HUES48 (cell line): ENCODE results near the gene TRPV2.
"Not testable (repeated sequence)": the region's sequence is repeated elsewhere in the genome, so short reads cannot be mapped to it uniquely, and the experiment has no call there.

Source experiments
- H3K27ac ChIP-seq: one replicate; pipeline ENCODE4 v1.7.0; 2013; ENCODE audit warnings: low read depth, low read length, inconsistent platforms
- H3K27me3 ChIP-seq: 2 replicates; pipeline ENCODE4 v1.6.1; 2013; ENCODE audit warnings: mild to moderate bottlenecking, low read length; ENCODE audit not compliant: control insufficient read depth, insufficient read depth
- H3K36me3 ChIP-seq: 2 replicates; pipeline ENCODE4 v1.6.1; 2013; ENCODE audit warnings: low read length; ENCODE audit not compliant: control insufficient read depth, insufficient read depth
- H3K4me1 ChIP-seq: 2 replicates; pipeline ENCODE4 v1.6.1; 2013; ENCODE audit warnings: mild to moderate bottlenecking, low read length; ENCODE audit not compliant: control insufficient read depth, insufficient read depth
- H3K4me3 ChIP-seq: 2 replicates; pipeline ENCODE4 v1.5.1; 2013; ENCODE audit warnings: mild to moderate bottlenecking, low read depth, low read length
- H3K9ac ChIP-seq: 2 replicates; pipeline ENCODE4 v1.6.1; 2013; ENCODE audit warnings: mild to moderate bottlenecking, low read depth, low read length, moderate library complexity
- H3K9me3 ChIP-seq: 2 replicates; pipeline ENCODE4 v1.6.1; 2013; ENCODE audit warnings: low read length; ENCODE audit not compliant: control insufficient read depth, insufficient read depth

Gene TRPV2

DNA sequence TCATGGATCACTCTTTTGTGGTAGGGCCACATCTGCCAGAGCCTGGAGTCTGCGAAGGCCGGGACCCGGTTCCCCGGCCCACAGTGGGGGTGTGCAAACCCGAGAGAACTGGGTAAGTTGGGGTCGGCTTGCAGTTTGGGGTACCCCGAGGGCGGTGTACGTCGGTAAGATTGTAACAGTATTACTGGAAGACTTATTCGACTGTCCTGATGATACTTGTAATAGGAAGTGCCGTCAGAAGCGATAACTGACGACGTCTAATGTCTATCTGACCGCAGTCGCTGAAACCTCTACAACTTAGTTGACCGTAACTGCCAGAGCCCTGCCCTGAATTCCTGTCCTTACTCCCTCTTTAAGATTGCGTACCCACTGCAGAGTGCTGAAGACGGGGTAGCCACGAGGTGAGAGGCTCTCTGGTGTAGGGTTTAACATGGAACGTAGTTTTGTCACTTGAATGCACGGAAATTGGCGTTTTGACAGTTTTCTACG is 24.0 kb downstream of the TRPV2 start:
- Histone ChIP-seq H3K4me3 (peak overlapping the region; percentile 87), H3K27me3 (no peaks in the 10 kb centered on the region), H3K9me3 (no peaks in the 10 kb centered on the region), H3K36me3 (peaks cover 50% of the 10 kb centered on the region), H3K9ac (peak overlapping the region; percentile 96), H3K4me1 (peaks cover 22% of the 10 kb centered on the region), H3K27ac (peak overlapping the region; percentile 97)

DNA sequence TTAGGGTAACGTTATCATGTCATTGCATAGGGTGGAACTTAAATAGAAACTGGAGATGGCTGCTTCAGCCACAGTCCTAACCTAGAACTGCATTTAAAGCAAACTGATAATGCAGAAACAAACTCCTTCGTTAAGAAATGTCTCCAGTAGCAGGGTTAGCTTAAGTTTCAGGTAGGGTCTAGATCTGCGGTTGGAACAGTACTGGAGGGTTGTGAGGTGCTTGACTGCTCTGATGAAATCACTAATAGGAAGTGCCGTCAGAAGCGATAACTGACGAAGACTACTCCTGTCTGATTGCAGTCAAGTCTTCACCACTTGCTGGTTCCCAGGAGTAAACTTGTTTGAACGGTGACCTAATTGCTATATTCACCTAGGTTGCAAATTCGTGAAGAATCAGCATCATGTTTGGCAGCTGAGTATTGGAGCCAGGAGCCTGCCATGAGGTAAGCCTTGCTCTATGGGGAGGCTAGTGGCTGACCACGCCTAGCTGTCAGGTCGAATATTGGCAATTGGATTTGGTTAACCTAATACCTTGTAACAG is 24.5 kb downstream of the TRPV2 start:
- H3K9ac ChIP-seq, result peak overlapping the region; percentile 96
- H3K36me3 ChIP-seq, result peaks cover 52% of the 10 kb centered on the region
- no peaks in the 10 kb centered on the region for H3K9me3 ChIP-seq
- H3K27me3 ChIP-seq, result no peaks in the 10 kb centered on the region
- peaks cover 17% of the 10 kb centered on the region for H3K4me1 ChIP-seq
- peak overlapping the region; percentile 97 for H3K27ac ChIP-seq
- H3K4me3 ChIP-seq, result peak overlapping the region; percentile 87

DNA sequence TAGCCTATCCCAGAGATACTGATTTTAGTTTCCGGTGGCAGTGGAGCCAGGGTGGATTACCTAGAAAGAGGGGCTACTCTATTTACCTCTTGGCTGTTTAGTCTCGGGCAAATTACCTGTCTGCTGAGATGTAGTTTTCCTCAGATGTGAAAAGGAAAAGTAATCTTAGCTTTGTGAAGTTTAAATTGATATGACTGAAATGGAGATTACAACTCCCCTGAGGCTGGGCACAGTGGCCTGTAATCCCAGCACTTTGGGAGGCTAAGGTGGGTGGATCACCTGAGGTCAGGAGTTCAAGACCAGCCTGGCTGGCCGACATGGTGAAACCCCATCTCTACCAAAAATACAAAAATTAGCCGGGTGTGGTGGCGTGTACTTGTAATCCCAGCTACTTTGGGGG is 25.0 kb downstream of the TRPV2 start:
- H3K27me3 ChIP-seq, H3K9me3 ChIP-seq: not testable (repeated sequence)
- Histone ChIP-seq H3K9ac (peak overlapping the region; percentile 96), H3K27ac (peak overlapping the region; percentile 97), H3K4me3 (peak overlapping the region; percentile 87), H3K36me3 (peaks cover 52% of the 10 kb centered on the region), H3K4me1 (peaks cover 17% of the 10 kb centered on the region)

DNA sequence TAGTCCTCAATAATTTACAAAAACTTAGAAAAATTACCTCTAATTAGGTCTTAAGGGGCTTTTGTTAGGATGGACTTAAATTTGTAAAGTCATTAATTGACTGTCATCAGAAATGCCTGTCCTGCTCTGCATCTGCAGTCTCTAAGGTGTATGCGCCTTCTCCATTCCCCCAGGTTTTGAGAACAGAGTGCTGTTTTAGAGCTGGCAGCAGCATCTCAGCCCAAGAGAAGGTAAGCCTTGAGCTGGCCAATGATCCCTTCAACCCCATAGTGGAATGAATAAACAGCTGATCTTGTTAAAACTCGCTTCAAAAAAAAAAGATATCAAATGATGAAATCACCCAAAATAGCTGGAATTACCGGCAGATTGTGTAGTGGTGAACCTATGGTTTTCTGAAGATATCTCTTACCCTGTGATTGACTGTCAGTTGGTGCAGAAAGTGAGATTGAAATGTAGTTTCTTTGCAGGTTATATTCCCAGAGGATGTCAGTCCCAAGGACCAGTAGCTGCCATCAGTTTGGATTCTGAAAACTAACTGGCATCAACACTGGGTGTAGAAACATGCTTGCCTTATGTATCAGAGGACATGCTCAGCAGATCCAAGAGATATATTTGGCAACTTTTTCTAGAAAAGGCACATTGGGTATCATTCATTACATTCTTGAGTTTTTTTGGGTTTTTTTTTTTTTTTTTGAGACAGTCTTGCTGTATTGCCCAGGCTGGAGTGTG is 25.7 kb downstream of the TRPV2 start:
- peaks cover 55% of the 10 kb centered on the region for H3K36me3 ChIP-seq

DNA sequence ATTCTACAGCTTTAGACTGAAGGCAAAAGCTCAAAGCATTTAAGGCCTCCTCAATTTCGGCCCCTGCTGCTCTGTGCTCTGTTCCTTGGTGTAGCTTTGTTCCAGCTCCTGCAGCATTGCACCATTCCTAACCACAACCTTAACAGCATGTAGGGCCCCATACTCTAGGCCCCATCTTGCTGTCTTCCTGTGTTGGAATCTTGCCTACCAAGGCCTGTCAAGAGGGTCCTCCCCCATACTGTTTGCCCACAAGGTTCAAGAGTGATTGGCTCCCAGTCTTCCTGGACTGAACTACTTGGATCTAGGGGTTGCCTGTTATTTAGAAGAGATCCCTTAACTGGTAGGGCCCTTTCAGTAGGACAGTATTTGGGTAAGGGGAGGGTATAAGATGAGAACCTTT is 26.8 kb downstream of the TRPV2 start:
- Histone ChIP-seq H3K9me3 (no peaks in the 10 kb centered on the region), H3K36me3 (peaks cover 62% of the 10 kb centered on the region), H3K9ac (no peak overlapping the region), H3K4me3 (no peak overlapping the region), H3K27me3 (no peaks in the 10 kb centered on the region), H3K4me1 (peaks cover 17% of the 10 kb centered on the region), H3K27ac (peak overlapping the region; percentile 86)

More for the DNA sequence above, 25.7 kb downstream of the TRPV2 start:
- peaks cover 17% of the 10 kb centered on the region for H3K4me1 ChIP-seq
- H3K27ac ChIP-seq, result peak overlapping the region; percentile 86
- peak overlapping the region; percentile 96; the same call in 1 of the 2 replicates for H3K9ac ChIP-seq
- H3K9me3 ChIP-seq, result no peaks in the 10 kb centered on the region
- H3K27me3 ChIP-seq, result no peaks in the 10 kb centered on the region
- H3K4me3 ChIP-seq, result peak overlapping the region; percentile 87

DNA sequence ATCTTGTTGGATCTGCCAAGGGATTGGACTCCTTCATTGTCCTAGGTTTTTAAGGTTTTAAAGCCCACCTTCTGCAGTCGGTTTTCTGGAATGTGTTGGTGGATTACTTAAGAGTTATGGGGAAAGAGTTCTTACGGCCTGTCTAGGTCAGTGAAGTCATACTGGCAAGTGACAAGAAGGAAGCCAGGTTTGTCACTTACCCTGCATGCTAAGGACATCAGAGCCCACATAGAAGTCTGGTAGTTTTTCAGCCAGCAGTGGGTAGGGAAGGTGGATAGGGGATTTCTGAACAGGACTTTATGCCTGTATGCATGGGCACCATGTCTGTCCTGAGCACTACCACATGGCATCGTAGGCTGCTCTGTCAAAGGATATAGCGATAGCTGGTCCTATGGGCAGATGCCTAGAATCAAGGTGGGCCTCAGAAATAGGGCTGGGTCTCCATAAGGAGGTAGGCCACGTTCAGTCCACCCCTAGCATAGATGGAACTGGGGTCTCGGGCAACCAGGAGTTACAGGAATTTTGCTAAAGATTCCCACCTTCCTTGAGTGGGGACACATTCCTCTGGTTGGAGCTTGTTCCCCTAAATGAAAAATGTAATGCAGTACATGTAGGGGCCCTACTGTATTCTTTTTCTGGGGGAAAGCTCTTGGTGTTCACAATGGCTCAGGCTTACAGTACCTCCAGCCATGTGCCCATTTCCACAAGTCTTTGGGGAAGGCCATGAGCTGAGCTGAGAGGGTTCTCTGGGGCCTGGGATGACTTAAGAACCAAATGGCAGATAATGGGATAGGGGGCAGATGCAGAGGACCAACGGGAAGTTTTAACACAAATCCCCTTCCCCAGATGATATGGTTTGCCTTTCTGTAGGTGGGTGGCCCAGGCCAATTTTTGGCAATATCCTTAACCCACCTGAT is 27.5 kb downstream of the TRPV2 start:
- Histone ChIP-seq H3K9ac (no peak overlapping the region), H3K9me3 (no peaks in the 10 kb centered on the region), H3K36me3 (peaks cover 67% of the 10 kb centered on the region), H3K4me1 (peaks cover 17% of the 10 kb centered on the region), H3K4me3 (no peak overlapping the region), H3K27ac (peak overlapping the region; percentile 86), H3K27me3 (no peaks in the 10 kb centered on the region)

DNA sequence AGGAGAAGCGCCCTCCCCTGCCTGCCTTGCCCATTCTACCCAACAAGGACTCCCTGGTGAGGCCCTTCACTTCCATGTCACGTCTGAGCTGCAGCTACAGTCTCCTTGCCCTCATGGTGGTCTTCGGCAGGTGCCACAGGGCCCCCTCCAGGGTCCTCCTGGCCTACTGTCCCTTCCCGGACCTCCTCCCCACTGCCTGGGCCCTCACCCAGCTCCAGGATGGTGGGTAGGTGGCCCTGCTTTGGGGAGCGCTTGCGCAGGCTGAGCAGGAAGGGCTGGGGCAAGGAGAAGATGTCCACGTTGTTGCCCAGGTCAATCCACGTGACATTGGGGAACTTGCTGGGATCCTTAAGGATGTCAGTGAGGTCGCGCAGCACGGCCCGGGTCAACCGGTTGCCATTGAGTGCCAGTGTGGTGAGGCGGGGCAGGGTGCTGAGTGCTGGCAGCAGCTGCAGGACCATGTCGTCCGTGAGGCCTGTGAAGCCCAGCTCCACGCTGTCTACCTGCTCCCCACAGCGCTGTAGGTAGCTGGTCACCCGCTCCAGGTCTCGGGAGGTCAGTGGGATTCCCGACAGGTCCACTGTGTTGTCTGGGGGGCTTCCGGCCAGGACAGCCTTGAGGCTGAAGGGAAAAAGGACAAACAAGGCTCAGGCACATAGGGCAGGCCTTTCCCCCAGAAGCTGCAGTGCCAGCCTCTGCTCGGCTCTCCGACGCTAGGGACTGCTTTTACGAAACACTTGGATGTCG is 28.3 kb downstream of the TRPV2 start:
- no peaks in the 10 kb centered on the region for H3K9me3 ChIP-seq
- H3K27ac ChIP-seq, result peak overlapping the region; percentile 86
- no peaks in the 10 kb centered on the region for H3K27me3 ChIP-seq
- H3K36me3 ChIP-seq, result peaks cover 76% of the 10 kb centered on the region
- H3K9ac ChIP-seq, result no peak overlapping the region
- H3K4me3 ChIP-seq, result no peak overlapping the region
- peaks cover 12% of the 10 kb centered on the region for H3K4me1 ChIP-seq

DNA sequence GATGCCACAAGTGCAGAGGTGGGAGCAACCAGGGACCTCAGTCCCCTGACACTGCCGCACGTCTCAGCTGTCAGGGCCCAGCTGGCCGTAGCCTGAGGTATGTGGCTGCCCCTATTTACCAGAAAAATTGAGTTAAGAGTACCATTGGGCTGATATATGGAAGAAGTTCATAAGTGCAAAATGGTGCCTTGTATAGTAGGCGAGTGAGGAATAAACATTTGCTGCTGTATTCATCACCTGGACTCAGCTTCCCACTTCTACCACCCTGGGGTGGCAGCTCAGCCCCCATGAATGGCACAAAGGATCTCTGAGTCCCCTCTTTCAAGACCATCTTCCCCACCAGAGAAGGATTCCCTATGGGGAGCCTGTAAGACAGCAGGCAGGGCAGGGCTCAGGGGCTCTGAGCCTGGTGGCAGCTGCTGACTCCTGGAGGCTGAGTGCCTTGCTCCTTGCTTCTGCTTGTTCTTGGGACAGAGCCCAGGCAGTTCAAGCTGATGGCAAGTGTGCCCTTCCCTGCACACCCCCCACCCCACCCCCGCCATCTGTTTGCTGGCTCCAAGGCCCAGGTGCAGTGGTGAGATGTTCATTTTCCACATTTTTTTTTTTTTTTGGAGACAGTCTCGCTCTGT is 29.0 kb downstream of the TRPV2 start:
- peaks cover 12% of the 10 kb centered on the region for H3K4me1 ChIP-seq
- H3K9ac ChIP-seq, result no peak overlapping the region; the same call in 1 of the 2 replicates
- H3K4me3 ChIP-seq, result no peak overlapping the region
- no peaks in the 10 kb centered on the region for H3K27me3 ChIP-seq
- H3K9me3 ChIP-seq, result no peaks in the 10 kb centered on the region
- H3K36me3 ChIP-seq, result peaks cover 82% of the 10 kb centered on the region
- H3K27ac ChIP-seq, result peak overlapping the region; percentile 86

DNA sequence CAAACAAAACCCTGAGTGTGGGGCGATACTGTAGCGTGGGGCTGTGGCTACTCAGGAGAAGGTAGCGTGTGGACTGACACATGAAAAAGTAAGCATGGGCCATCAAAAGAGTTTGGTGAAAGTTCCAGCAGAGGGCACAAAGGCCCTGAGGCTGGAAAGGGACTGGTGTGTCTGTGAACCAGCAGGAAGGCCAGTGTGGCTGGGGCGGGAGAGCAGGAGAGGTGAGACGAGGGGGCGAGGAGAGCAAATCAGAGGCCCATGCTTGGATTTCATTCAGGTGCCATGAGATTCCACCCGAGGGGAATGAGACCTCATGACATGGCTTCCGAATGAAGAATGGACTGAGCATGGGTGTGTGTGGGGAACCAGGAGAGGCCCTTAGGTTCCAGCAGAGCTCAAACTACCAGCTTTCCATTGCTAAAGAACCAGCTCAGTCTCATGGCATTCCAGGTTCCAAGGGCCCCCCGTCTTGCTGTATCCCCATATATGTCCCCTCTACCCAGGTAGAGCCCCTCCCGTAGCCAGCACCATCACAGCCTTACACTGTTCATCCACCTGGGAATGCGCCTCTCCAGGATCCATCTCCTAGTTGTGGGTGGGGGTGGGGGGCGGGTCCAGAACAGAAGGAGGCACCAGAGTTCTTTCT is 31.1 kb downstream of the TRPV2 start:
- Histone ChIP-seq H3K9me3 (no peaks in the 10 kb centered on the region), H3K27ac (peak overlapping the region; percentile 68), H3K27me3 (no peaks in the 10 kb centered on the region), H3K4me1 (no peaks in the 10 kb centered on the region), H3K36me3 (peaks cover 61% of the 10 kb centered on the region), H3K9ac (no peak overlapping the region), H3K4me3 (no peak overlapping the region)

DNA sequence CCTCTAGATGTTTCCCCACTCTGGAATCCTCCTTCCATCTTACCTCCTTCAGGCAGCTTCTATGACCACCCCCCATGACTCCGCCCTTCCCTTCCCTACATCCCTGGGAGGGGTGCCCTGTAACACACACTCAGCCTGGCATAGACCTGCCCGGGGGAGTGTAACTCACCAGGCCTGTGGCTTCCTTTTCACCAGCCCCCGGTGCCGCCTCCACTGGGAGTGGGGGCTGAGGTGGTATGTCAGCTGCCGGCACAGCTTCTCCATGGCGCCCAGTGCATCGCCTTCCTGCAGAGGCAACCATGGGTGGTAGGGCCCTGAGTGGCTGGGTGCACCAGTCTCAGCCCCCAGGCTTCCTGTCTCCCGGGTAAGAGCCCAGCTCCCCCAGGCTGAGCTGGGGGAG is 32.3 kb downstream of the TRPV2 start:
- Histone ChIP-seq H3K36me3 (peaks cover 49% of the 10 kb centered on the region), H3K4me1 (no peaks in the 10 kb centered on the region), H3K4me3 (no peak overlapping the region), H3K9ac (no peak overlapping the region), H3K27ac (peak overlapping the region; percentile 5), H3K27me3 (no peaks in the 10 kb centered on the region), H3K9me3 (no peaks in the 10 kb centered on the region)
